Dendritic cell treated with granulocyte-macrophage colony-stimulating factor and Interleukin-4, amounts not matched to agents 40 ng/mL and 50 ng/mL, for 4 days (primary cell): ENCODE measurements around the gene SSU72.

Experiments used
- H3K27ac Mint-ChIP-seq: one replicate; pipeline ENCODE4 v1.8.0; 2022; ENCODE audit warnings: mild to moderate bottlenecking, mixed read lengths
- H3K27me3 Mint-ChIP-seq: one replicate; pipeline ENCODE4 v1.8.0; 2022; ENCODE audit warnings: mild to moderate bottlenecking, mixed read lengths
- H3K36me3 Mint-ChIP-seq: one replicate; pipeline ENCODE4 v1.8.0; 2022; ENCODE audit warnings: low read depth, mixed read lengths
- H3K4me1 Mint-ChIP-seq: one replicate; pipeline ENCODE4 v1.8.0; 2022; ENCODE audit warnings: low read depth, mixed read lengths
- H3K4me3 Mint-ChIP-seq: one replicate; pipeline ENCODE4 v1.8.0; 2022; ENCODE audit warnings: mild to moderate bottlenecking, moderate library complexity, mixed read lengths
- H3K9me3 Mint-ChIP-seq: one replicate; pipeline ENCODE4 v1.8.0; 2022; ENCODE audit warnings: mixed read lengths
- intact Hi-C: fragments of 100-400 bp; cut with micrococcal nuclease; formaldehyde crosslinking; loops from one replicate; pipeline ENCODE4 v1.15.0; 2022

Gene SSU72

GRCh38 chr1:1574721-1575537, at the start of gene SSU72:
Gene SSU72, minus strand, starts transcription at chr1:1574863. Its CDS starts 306 bp downstream, at chr1:1574557.
- Mint-ChIP-seq H3K27ac (peak within 1 kb of the TSS; percentile 98), H3K4me1 (peaks cover 27% of the 10 kb centered on the region), H3K36me3 (peaks cover 38% of the 10 kb centered on the region), H3K9me3 (no peaks in the 10 kb centered on the region), H3K27me3 (peaks cover 17% of the 10 kb centered on the region), H3K4me3 (peak within 1 kb of the TSS; percentile 93)
- intact Hi-C loops = loop anchor here (1.0 kb wide), 1 partner anchor 40 kb away; the partner anchor contains the start of gene MIB2

GRCh38 chr1:1623631-1624442, 49.2 kb upstream of the SSU72 start:
- H3K9me3 Mint-ChIP-seq = no peaks in the 10 kb centered on the region

GRCh38 chr1:1623181-1623630, 48.5 kb upstream of the SSU72 start:
- Mint-ChIP-seq H3K27me3 (peaks cover 5% of the 10 kb centered on the region), H3K4me3 (no peak overlapping the region), H3K9me3 (no peaks in the 10 kb centered on the region), H3K27ac (no peak overlapping the region), H3K36me3 (peaks cover 50% of the 10 kb centered on the region), H3K4me1 (peaks cover 5% of the 10 kb centered on the region)
- intact Hi-C loops = no loop called here

More at GRCh38 chr1:1623631-1624442, 49.2 kb upstream of the SSU72 start:
- Mint-ChIP-seq H3K27ac (no peak overlapping the region), H3K4me1 (peaks cover 5% of the 10 kb centered on the region), H3K27me3 (peaks cover 11% of the 10 kb centered on the region), H3K36me3 (peaks cover 48% of the 10 kb centered on the region), H3K4me3 (no peak overlapping the region)
- intact Hi-C loops = no loop called here

- Mint-ChIP-seq H3K27ac (no peak overlapping the region), H3K4me1 (peaks cover 5% of the 10 kb centered on the region), H3K4me3 (no peak overlapping the region), H3K9me3 (no peaks in the 10 kb centered on the region), H3K36me3 (peaks cover 50% of the 10 kb centered on the region), H3K27me3 (peaks cover under 1% of the 10 kb centered on the region)
- intact Hi-C loops = no loop called here
These were observed 48.1 kb upstream of the SSU72 start for GRCh38 chr1:1622788-1623094.

- no peaks in the 10 kb centered on the region for H3K9me3 Mint-ChIP-seq
- intact Hi-C loops = no loop called here
- no peak overlapping the region for H3K27ac Mint-ChIP-seq
- no peak overlapping the region for H3K4me3 Mint-ChIP-seq
- H3K27me3 Mint-ChIP-seq = no peaks in the 10 kb centered on the region
- H3K36me3 Mint-ChIP-seq = peaks cover 52% of the 10 kb centered on the region
- H3K4me1 Mint-ChIP-seq = peaks cover 7% of the 10 kb centered on the region
These were observed 47.5 kb upstream of the SSU72 start for GRCh38 chr1:1622010-1622787.

GRCh38 chr1:1621173-1622009, 46.7 kb upstream of the SSU72 start:
- H3K36me3 Mint-ChIP-seq = peaks cover 44% of the 10 kb centered on the region

GRCh38 chr1:1620433-1621139, 45.9 kb upstream of the SSU72 start:
- intact Hi-C loops = no loop called here
- peaks cover 45% of the 10 kb centered on the region for H3K36me3 Mint-ChIP-seq
- no peak overlapping the region for H3K4me3 Mint-ChIP-seq
- H3K9me3 Mint-ChIP-seq = no peaks in the 10 kb centered on the region
- peaks cover 17% of the 10 kb centered on the region for H3K4me1 Mint-ChIP-seq
- H3K27me3 Mint-ChIP-seq = no peaks in the 10 kb centered on the region
- no peak overlapping the region for H3K27ac Mint-ChIP-seq

More at GRCh38 chr1:1621173-1622009, 46.7 kb upstream of the SSU72 start:
- Mint-ChIP-seq H3K9me3 (no peaks in the 10 kb centered on the region), H3K27me3 (no peaks in the 10 kb centered on the region), H3K27ac (no peak overlapping the region), H3K4me1 (peaks cover 15% of the 10 kb centered on the region), H3K4me3 (no peak overlapping the region)
- intact Hi-C loops = no loop called here

- peaks cover 45% of the 10 kb centered on the region for H3K36me3 Mint-ChIP-seq
- H3K4me1 Mint-ChIP-seq = peaks cover 18% of the 10 kb centered on the region
- no peaks in the 10 kb centered on the region for H3K9me3 Mint-ChIP-seq
- H3K4me3 Mint-ChIP-seq = no peak overlapping the region
- no peaks in the 10 kb centered on the region for H3K27me3 Mint-ChIP-seq
- no peak overlapping the region for H3K27ac Mint-ChIP-seq
- intact Hi-C loops = loop anchor here (5.0 kb wide), 1 partner anchor 108 kb away; the partner anchor contains the start of gene ATAD3A
These were observed 45.3 kb upstream of the SSU72 start for GRCh38 chr1:1619917-1620361.

- Mint-ChIP-seq H3K36me3 (peaks cover 35% of the 10 kb centered on the region), H3K9me3 (no peaks in the 10 kb centered on the region), H3K27me3 (no peaks in the 10 kb centered on the region), H3K27ac (no peak overlapping the region), H3K4me1 (peaks cover 32% of the 10 kb centered on the region), H3K4me3 (no peak overlapping the region)
- intact Hi-C loops = loop anchor here (5.0 kb wide), 1 partner anchor 106 kb away; the partner anchor contains the start of gene ATAD3A
These were observed 43.9 kb upstream of the SSU72 start for GRCh38 chr1:1618396-1619068.

GRCh38 chr1:1617925-1618324, 43.3 kb upstream of the SSU72 start:
- H3K4me3 Mint-ChIP-seq = no peak overlapping the region

GRCh38 chr1:1617516-1617915, 42.9 kb upstream of the SSU72 start:
- Mint-ChIP-seq H3K36me3 (peaks cover 35% of the 10 kb centered on the region), H3K4me3 (peak overlapping the region; percentile 76), H3K27me3 (no peaks in the 10 kb centered on the region), H3K9me3 (no peaks in the 10 kb centered on the region), H3K4me1 (peaks cover 35% of the 10 kb centered on the region), H3K27ac (no peak overlapping the region)
- intact Hi-C loops = loop anchor here (5.0 kb wide), 1 partner anchor 105 kb away; the partner anchor contains the start of gene ATAD3A

More at GRCh38 chr1:1617925-1618324, 43.3 kb upstream of the SSU72 start:
- H3K27me3 Mint-ChIP-seq = no peaks in the 10 kb centered on the region
- intact Hi-C loops = loop anchor here (5.0 kb wide), 1 partner anchor 106 kb away; the partner anchor contains the start of gene ATAD3A
- peaks cover 35% of the 10 kb centered on the region for H3K4me1 Mint-ChIP-seq
- H3K27ac Mint-ChIP-seq = no peak overlapping the region
- H3K36me3 Mint-ChIP-seq = peaks cover 35% of the 10 kb centered on the region
- H3K9me3 Mint-ChIP-seq = no peaks in the 10 kb centered on the region

GRCh38 chr1:1616838-1617237, 42.2 kb upstream of the SSU72 start:
- H3K4me3 Mint-ChIP-seq = peak overlapping the region; percentile 76
- H3K27me3 Mint-ChIP-seq = no peaks in the 10 kb centered on the region
- H3K36me3 Mint-ChIP-seq = peaks cover 35% of the 10 kb centered on the region
- peak overlapping the region; percentile 64 for H3K27ac Mint-ChIP-seq
- intact Hi-C loops = loop anchor here (5.0 kb wide), 1 partner anchor 105 kb away; the partner anchor contains the start of gene ATAD3A
- peaks cover 41% of the 10 kb centered on the region for H3K4me1 Mint-ChIP-seq
- no peaks in the 10 kb centered on the region for H3K9me3 Mint-ChIP-seq
